HG03469 (cell line): ENCODE data around the gene HSFX3.
A peak's percentile ranks its signal among the peaks of the same experiment; 100 is the strongest.
"Not testable (repeated sequence)": the region's sequence is repeated elsewhere in the genome, so short reads cannot be mapped to it uniquely, and the experiment has no call there.

ENCODE experiments used
- ATAC-seq: cut with Tn5 transposase; IDR thresholded peaks from one replicate; pipeline ENCODE4 v1.9.1; 2021; ENCODE audit warnings: mild to moderate bottlenecking, moderate library complexity, moderate number of reproducible peaks; ENCODE audit not compliant: unreplicated experiment

HSFX3 gene

GRCh38 chrX:149518236-149518635, 31.5 kb downstream of the HSFX3 start:
- ATAC-seq: no peak

- no peak for ATAC-seq
Measured at GRCh38 chrX:149517308-149517707, 32.4 kb downstream of the HSFX3 start.

DNA sequence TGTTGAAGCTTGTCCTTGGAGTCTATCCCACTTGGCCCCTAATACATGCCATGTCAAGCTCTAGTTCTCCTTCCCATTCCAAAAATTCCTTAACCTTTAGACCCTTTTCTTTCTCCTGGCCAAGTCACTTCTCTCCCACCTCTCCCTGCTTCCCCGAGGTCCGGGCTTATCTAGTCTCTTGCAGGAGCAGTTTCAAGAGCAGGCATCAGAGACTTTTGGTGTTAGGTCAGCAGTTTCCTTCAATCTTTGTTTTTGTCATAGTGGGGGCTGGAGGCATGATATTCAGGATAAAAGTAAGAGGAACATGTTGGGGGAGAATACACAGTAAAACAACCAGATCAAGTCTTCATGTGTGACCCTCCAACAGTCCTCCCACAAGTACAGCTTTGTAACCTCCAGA, 33.1 kb downstream of the HSFX3 start:
- ATAC-seq: no peak

- ATAC-seq: no peak
Measured at GRCh38 chrX:149515954-149516602, 33.6 kb downstream of the HSFX3 start.

DNA sequence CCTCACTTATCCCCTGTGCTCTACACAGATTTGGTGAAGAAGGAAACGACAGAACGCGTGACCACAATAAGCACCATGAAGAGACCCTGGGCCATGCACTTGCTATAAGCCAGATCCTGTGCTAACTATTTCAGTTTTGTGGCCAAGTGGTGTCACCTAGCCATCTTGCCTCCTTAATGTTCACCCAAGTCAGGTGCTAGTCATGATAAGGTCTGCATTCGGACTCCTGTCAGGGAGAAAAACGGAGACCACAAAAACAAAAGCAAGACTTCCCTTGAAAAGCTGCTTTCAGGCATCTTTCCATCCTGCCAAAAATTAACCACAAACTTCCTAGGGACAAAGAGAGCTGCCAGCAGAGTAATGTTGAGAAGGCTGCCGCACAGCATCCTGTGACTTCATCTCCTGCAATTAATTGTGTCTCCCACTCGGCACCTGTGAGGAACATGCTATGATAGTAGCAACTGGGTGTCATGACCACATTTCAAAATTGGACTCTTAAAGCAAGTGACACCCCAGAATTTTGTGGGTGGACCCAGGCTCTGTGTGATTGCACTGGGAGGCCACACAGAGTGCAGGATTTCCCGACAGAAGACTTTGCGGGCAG, 35.8 kb downstream of the HSFX3 start:
- no peak for ATAC-seq

- ATAC-seq: peak; percentile 64
Measured at GRCh38 chrX:149512225-149512885, 37.4 kb downstream of the HSFX3 start.

DNA sequence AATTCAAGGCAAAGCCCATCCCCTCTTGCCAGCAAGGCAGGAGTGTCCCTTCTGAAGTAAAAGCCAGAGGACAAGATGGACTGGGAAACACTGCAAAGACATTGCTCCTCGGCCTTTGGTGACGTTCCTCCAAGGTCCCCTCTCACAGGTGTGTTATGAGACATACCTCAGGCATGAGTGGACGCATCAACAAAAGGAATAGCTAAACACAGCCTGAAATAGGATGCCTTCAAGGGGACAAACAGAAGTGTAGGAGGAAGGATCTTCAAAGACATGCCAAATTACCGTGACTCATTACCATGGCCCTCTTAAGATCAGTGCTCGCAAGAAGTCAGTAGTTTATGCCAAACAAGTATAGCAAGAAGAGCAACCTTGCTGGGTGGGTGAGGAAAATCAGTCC, 38.6 kb downstream of the HSFX3 start:
- ATAC-seq: no peak

DNA sequence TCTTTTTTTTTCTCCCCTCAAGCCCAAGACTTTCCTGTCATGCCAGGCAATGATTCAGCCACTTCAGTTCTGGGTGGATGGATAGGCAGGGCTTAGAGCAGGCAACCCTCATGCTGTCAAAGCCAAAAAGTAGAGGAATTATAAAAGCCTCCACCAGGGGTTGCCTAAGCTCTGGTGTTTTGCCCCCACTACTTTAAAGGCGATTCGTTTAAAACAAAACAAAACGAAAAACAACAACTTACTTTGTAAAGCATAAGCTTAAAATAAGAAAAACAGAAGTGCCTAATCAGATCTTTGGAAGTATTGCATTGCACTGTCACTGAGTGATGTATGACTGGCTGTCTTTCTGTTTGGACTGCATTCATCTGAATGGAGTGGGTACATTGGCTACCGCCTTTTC, 39.3 kb downstream of the HSFX3 start:
- no peak for ATAC-seq

GRCh38 chrX:149508467-149508866, 41.3 kb downstream of the HSFX3 start:
- no peak for ATAC-seq

DNA sequence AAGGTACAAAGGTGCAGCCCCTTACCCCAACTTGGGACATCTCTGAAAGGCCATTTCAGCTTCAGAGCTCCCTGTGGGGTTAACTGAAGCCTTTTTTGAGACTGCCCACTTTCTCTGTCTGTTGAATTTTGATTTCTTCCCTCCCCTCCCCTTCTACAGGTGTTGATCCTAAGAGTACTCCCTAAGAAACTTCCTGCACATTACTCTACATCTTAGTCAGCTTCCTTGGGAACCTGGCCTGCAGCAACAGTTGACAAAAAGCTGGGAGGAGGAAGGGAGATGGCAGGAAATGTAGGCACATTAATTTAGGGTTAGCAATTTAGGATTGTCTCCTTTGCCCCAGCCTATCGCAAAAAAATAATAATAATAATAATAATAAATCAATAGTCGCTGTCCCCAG, 43.4 kb downstream of the HSFX3 start:
- ATAC-seq: no peak

DNA sequence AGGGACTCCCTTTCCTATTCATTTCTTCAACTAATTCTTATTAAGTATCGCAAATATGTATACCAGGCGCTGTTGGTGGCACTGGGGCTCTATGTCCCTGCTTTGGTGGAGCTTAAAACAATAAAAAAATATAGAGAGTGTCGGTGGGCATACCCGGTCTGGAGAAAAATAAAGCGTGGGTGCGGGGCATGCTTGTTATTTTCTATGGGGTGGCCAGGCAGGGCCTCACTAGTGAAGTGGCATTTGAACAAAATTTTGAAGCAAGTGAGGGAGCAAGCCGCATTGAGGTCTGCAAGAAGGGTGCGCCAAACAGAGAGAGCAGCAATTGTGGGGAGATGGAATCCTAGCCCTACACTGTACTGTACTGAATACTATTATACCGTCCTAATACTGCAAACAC, 44.1 kb downstream of the HSFX3 start:
- ATAC-seq: no peak

GRCh38 chrX:149504915-149505651, 44.6 kb downstream of the HSFX3 start, which contains the start of gene IDS:
TSS of gene IDS (minus strand) at chrX:149505306. CDS start at chrX:149505137, 169 bp downstream.
- ATAC-seq: peak; percentile 58

- ATAC-seq: peak; percentile 36
Measured at GRCh38 chrX:149504226-149504914, 45.4 kb downstream of the HSFX3 start.

- peak; percentile 70 for ATAC-seq
Measured at GRCh38 chrX:149503446-149503845, 46.3 kb downstream of the HSFX3 start.

GRCh38 chrX:149502923-149503322, 46.8 kb downstream of the HSFX3 start:
- not testable (repeated sequence) for ATAC-seq

DNA sequence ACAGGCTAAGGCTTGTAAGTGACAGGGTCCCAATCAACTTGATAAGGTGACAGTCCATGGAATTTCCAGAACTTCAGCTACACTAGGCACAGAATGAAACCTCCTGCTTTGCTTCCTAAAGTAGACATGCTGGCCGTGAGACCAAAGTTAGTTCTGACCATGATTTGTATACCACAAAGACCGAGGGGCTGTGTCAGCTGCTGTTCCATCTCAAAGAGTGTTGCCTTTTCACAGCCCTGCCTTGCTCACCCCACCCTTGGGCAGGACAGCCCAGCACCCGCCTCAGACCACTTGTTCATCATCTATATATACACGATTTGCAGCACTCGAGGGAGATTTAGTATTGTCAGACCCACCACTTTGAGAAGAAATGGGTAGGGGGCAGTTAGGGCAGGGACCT, 50.0 kb downstream of the HSFX3 start:
- no peak for ATAC-seq

GRCh38 chrX:149498767-149499166, 51.0 kb downstream of the HSFX3 start:
- no peak for ATAC-seq
